Thoracic aorta (tissue), 2 donors: ENCODE data around the gene LHPP. TPM values are rescaled to one million over a fixed set of nuclear protein-coding genes. Genes with fewer than 3 reads are reported as not detected.

Experiments
- ATAC-seq: fragments of 150-250 bp; one replicate; pipeline ENCODE4 v1.8.0; 2017; ENCODE audit warnings: low read depth; ENCODE audit not compliant: insufficient number of reproducible peaks, low FRiP score
- DNase-seq: peaks from one replicate; pipeline ENCODE4 v3.0.0-alpha.2; 2020; ENCODE audit warnings: low spot score
- H3K27ac ChIP-seq, 2 donors: fragments of 200-600 bp; sonication (generic); 1 replicate in 1 of 2; 2 replicates in 1 of 2; pipeline ENCODE4 v1.5.1; 2016; ENCODE audit warnings: mild to moderate bottlenecking in 2 of 2, moderate library complexity in 2 of 2
- H3K27me3 ChIP-seq: fragments of 200-600 bp; sonication (generic); replicated peaks from 2 replicates; pipeline ENCODE4 v1.6.0; 2016; ENCODE audit warnings: mild to moderate bottlenecking; ENCODE audit not compliant: insufficient read depth
- H3K36me3 ChIP-seq: fragments of 200-600 bp; sonication (generic); one replicate; pipeline ENCODE4 v1.5.1; 2016
- H3K4me1 ChIP-seq, 2 donors: fragments of 200-600 bp; sonication (generic); 1 replicate in 1 of 2; 2 replicates in 1 of 2; pipeline versions ENCODE4 v1.5.1 to v1.6.0; 2016; ENCODE audit warnings: low read depth in 2 of 2, mild to moderate bottlenecking in 1 of 2; ENCODE audit not compliant: control insufficient read depth in 1 of 2
- H3K4me3 ChIP-seq: fragments of 200-600 bp; sonication (generic); 2 replicates; pipeline ENCODE4 v1.5.1; 2016; ENCODE audit warnings: mild to moderate bottlenecking
- H3K9me3 ChIP-seq: fragments of 200-600 bp; sonication (generic); 2 replicates; pipeline ENCODE4 v1.5.1; 2016
- CTCF ChIP-seq: fragments of 200-600 bp; sonication (generic); IDR thresholded peaks from one replicate; pipeline ENCODE4 v1.5.1; 2019; ENCODE audit warnings: antibody characterized with exemption
- total RNA-seq, 2 donors: library from RNA; depleted of rRNA; stranded (reverse); fragments of >200 nt; gene quantifications; one replicate each; pipeline versions ENCODE4 v1.1.0 to v1.2.3, GENCODE V29; 2016

LHPP gene
- total RNA-seq, 2 donors from 2014 or later: 7.2 to 24.1 TPM

DNA sequence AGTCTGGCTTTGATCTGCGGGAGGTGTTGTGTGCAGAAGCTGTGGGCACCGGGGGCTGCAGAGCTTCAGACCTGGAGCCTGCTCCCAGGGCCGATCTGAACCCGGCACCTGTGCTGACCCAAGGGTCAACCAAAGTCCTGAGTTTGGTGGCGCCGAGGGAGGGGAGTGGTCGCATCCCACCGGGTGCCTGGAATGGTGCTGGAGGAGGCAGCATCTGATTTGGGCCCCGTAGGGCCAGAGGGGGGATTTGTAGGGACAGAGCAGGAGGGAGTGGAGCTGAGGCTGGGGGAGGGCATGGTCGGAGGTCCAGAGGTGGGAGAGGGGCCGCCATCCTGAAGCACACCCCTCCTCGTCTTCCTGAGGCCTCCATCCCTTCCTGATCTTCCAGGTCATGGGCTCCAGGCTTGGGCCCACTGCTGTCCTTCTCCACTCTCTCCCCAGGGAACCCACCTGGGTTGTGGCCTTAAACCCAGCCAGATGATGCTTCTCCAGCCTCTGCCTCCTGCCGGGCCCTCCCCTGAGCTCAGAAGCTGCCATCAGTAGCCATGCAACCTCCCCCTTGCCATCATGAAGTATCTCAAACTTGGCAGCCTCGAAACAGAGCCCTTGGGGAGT, 112.9 kb downstream of the LHPP start:
- Histone ChIP-seq H3K27me3 (no peaks in the 10 kb centered on the region), H3K9me3 (no peaks in the 10 kb centered on the region), H3K4me1 (peaks cover 0 to 11% of the 10 kb centered on the region in 2 donors), H3K4me3 (no peak overlapping the region), H3K36me3 (no peaks in the 10 kb centered on the region), H3K27ac (no peak overlapping the region)
- TF ChIP-seq CTCF: no peak
- ATAC-seq (no peak), DNase-seq (no peak)

GRCh38 chr10:124575107-124576035, 113.7 kb downstream of the LHPP start:
- no peak overlapping the region for H3K27ac ChIP-seq
- no peak for ATAC-seq
- peaks cover 0 to 11% of the 10 kb centered on the region in 2 donors for H3K4me1 ChIP-seq
- no peaks in the 10 kb centered on the region for H3K36me3 ChIP-seq
- TF ChIP-seq CTCF: no peak
- no peaks in the 10 kb centered on the region for H3K27me3 ChIP-seq
- no peak overlapping the region for H3K4me3 ChIP-seq
- no peaks in the 10 kb centered on the region for H3K9me3 ChIP-seq
- DNase-seq: no peak

GRCh38 chr10:124576526-124577420, 115.2 kb downstream of the LHPP start:
- TF ChIP-seq CTCF: no peak
- Histone ChIP-seq H3K27ac (no peak overlapping the region), H3K4me1 (peaks cover 0 to 11% of the 10 kb centered on the region in 2 donors), H3K27me3 (no peaks in the 10 kb centered on the region), H3K4me3 (no peak overlapping the region), H3K9me3 (no peaks in the 10 kb centered on the region), H3K36me3 (no peaks in the 10 kb centered on the region)
- no peak for ATAC-seq
- no peak for DNase-seq

GRCh38 chr10:124577651-124578050, 116.0 kb downstream of the LHPP start:
- H3K27ac ChIP-seq: no peak overlapping the region
- ATAC-seq: no peak
- H3K27me3 ChIP-seq: no peaks in the 10 kb centered on the region
- H3K4me1 ChIP-seq: peaks cover 0 to 11% of the 10 kb centered on the region in 2 donors
- DNase-seq: no peak
- no peaks in the 10 kb centered on the region for H3K9me3 ChIP-seq
- no peaks in the 10 kb centered on the region for H3K36me3 ChIP-seq
- no peak for TF ChIP-seq CTCF
- no peak overlapping the region for H3K4me3 ChIP-seq
